Measurements from ENCODE around the gene TSPAN13.
"Not testable (repeated sequence)": the region's sequence is repeated elsewhere in the genome, so short reads cannot be mapped to it uniquely, and the experiment has no call there.

The TSPAN13 gene

DNA sequence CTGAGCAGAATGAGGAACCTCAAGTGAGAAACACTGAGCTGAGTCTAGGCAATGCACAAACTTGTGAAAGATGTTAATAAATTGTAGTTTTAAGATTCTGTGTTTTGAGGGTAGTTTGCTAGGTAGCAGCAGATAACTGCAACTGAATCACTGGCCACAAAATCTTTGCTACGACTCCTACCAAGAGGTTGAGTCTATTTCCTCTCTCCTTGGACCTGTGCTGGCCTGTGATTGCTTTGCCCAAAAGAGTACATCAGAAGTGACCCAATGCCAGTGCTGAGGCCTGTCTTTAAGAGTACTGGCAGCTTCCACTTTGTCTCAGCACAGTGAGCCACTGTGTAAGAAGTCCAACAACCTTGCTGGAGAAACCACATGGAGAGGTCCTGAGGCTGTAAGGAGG lies 11.9 kb upstream of the TSPAN13 start:
- DNase-seq: no peak

DNA sequence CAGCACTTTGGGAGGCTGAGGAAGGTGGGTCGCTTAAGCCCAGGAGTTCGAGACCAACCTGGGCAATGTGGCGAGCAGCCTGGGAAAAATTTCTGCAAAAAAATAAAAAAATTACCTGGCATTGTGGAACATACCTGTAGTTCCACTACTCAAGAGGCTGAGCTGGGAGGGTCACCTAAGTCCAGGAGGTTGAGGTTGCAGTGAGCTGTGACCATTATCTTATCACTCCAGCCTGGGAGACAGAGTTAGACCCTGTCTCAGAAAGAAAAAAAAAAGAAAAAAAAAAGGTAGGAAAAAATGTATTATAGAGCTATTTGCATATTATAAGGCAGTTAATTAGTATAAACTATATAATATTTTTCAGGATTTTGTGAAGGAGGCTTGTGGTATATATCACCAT lies 11.0 kb upstream of the TSPAN13 start:
- no peak for DNase-seq

DNA sequence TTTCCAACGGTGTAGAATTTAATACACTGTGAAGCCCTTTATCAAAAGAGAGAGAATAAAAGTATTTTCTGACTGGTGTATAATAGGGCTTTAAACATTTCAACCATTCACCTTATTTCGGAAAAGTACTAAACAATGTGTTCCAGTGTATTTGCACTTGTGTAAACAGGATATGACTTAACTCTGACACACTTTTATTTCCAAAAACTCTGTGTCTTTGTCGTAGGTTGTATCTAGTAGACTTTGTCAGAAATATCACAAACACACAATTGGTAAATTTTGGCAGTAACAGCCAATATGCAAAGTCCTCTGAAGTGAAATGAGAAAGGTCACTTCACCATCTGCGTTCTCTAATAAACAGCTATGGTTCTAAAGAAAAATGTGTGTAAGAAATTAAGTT lies 10.3 kb upstream of the TSPAN13 start:
- no peak for DNase-seq

DNA sequence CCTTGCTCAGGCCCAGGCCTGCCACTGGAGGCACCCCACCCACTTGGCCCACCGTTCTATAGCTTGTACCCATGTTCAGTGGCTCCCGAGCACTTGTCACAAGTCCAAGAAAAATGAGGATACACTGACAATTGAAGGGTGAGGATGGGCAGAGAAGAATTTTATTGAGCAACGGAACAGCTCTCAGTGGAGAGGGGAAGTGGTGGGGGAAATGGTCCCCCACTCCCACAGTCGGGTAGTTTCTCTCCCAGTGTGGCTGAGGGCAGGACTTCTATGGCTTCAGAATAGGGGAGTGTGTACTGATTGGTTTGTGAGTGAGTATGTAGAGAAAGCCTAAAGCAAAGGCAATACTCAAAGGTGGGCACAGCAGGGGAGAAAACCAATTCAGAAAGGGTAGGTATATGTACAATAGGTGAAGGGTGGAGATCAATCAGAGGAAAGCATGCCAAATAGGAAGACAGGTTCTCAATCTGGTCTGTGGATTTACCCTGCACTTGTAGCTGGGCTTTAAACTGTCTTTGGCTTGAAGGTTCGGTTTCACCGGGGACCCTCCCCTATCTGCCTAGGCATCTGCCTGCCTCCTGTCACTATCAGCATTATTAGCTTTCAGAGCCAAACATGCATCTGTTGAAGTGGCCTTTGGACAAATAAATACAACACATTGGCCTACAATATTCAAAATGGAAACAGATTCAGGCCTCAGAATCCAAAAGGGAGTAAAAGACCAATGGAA lies 8.9 kb upstream of the TSPAN13 start:
- no peak for DNase-seq

DNA sequence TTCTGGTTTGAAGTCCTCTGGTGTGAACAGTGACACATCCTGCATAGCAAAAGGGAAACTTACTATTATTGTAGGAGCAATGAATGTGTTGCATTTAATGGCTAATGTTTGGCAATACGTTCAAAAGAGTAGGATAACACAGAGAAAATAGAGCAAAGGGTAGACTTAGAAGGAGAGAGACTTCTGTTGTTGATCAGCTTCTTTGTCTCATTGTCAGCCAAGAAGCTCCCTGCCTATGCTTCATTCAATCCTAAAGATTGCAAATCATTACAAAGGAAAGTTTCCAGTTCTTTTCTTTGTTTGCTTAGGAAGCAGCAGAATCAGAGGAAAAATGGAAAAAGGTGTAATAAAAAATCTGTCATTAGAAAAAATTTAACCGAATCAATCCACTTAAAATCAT lies 7.9 kb upstream of the TSPAN13 start:
- DNase-seq: no peak

DNA sequence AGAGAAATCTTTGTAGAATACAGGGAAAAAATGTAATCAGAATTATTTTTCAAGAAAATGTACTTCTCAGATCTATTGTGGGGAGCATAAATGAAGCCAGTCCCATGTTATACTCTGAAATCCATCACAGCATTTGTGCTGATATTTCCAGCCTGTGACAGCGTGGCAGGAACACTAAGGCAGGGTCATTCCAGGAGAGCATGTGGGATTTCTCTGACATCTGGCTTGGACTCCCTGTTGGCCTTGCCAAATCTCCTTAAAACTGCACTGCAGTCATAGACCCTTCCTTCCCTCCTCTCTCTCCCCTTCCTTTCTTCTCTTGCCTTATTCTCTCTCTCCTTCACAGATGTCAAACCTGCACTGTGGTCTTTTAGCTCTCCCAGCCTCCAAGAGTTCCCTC lies 6.5 kb upstream of the TSPAN13 start:
- no peak for DNase-seq

DNA sequence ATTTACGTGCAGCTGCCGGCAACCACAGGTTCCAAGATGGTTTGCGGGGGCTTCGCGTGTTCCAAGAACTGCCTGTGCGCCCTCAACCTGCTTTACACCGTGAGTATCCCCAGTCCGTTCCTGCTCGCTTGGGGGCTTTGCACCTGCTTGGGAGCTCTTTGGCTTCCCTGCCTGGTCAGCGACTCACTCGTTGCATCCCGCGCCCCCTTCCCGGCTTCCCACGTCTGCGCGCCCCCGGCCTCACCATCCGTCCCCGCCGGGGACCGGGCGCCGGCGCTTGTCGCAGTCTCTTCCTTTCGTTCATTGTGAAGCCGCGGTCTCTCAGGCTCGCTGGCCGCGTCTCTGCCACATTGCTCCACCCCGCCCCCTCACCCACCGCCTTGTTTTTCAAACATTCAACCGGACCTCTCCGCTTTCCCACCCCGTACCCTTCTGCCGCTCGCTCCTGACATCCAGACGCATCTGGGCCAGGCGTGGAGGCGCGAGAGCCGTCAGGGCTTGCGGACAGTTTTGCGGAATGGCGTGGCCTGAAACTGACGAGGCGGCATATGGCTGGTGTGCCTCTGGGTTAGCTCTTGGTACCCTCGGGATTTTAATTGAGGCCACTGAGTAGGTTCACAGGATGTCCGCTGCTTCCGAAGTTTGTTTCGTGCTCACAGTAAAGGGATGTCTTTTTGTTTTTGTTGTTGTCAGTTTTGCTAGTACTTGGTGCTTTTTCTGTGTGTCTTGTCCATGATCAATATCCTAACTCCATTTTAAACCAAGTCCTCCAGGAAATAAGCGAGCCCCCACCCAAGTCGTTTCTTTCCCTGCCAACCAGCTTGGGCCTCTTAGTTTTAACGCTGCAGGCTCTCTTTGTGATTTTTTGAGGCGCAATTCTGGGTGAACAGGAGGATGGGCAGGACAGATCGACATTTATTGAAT lies 639 bp downstream of the TSPAN13 start:
- peak; percentile 81 for DNase-seq

DNA sequence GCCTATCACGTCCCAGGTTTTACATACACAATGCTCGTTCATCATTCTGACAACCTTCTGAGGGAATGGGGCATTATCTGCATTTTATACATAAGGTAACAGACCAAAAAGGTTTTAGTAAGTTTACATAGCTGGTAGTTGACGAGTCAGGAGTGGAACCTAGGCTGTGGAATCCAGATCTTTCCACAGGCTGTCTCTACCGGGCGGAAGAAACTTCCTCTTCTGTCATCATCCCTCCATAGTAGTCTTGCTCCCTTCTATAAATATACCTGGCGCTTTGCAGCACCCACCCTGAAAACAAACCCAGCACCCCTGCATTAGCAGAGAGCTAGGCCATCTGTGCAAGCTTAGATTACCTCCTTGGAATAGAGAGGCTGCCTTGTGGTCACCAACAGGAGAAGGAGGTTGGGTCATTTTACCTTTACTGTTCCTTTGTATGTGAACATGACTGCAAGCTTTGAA lies 1.3 kb downstream of the TSPAN13 start:
- DNase-seq: no peak

DNA sequence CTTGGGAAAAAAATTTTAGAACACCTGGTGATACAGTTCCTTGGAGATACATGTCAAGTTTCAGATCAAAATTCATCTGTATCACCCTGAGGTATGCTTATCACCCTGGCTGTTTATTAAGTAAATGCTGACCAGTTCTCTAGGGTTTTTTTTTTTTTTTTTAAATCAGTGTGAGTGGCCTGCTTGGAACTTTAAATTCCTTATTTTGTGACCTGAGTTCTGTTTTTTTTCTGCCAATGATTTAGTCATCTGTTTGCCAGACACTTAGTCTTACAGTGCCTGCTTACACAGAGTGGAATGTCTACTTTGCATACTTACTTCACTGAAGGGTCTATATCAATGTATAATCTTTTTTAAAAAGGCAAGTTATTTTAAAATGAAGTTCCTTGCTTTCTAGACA lies 1.8 kb downstream of the TSPAN13 start:
- DNase-seq: no peak

DNA sequence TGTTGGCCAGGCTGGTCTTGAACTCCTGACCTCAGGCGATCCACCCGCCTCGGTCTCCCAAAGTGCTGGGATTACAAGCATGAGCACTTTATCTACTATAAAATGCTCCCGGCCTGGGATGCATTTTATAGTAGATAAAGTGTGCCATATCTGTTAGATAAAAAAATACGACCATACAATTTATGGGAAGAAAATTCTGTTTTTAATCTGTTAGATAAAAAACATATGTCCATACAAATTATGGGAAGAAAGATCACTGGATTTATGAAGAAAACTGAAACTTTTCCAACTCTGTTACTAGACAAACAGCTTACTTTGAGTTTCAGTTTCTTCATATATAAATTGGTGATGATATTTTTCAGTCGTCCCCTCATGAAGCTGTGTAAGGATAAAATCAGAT lies 4.5 kb downstream of the TSPAN13 start:
- DNase-seq: no peak

DNA sequence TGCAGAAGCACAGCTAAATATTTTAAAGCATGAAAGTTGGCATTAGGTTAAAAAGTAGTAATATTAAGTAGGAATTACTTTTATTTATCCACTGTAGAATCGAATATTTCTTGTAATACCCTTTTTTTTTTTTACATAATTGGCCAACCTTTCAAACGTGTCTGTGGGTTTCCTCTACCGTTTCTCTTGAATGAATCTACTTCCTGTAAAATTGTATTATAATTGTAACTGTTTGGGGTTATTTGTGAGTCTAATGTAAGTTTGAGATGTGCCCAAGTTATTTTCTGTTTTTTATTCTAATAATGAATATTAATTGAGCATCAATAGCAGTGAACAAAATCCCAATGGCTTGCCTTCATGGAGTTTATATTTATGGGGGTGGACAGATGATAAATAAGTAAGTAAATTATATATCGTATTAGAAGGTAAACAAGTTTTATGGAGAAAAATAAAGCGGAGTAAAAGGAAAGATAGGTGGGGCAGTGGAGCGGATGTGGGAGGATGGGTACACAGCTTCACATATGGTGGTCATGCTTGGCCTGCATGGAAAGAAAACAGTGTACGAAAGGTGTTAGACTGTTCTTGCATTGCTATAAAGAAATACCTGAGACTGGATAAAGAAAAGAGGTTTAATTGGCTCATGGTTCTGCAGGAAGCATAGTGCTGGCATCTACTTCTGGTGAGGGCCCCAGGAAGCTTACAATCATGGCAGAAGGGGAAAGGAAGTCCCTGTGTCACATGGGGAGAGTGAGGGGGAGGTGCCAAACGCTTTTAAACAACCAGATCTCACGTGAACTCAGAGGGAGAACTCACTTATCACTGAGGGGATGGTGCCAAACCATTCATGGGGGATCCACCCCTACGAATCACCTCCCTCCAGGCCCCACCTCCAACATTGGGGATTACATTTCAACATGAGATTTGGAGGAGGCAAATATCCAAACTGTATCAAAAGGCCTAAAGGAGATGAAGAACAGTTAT lies 5.4 kb downstream of the TSPAN13 start:
- no peak for DNase-seq

DNA sequence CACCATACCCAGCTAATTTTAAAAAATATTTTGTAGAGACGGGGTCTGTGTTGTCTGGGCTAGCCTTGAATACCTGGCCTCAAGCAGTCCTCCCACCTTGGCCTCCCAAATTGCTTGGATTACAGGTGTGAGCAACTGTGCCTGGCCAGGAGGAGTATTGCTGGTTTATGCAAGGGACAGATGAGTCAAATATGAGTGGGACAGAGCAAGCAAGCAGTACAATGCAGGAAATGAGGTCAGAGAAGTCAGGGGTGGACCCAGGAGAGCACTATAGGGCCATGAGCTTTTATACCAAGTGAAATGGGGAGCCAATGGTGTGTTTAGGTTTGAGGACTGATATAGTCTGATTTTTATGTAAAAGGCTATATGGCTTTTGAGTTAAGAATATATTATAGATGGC lies 6.3 kb downstream of the TSPAN13 start:
- DNase-seq: no peak

DNA sequence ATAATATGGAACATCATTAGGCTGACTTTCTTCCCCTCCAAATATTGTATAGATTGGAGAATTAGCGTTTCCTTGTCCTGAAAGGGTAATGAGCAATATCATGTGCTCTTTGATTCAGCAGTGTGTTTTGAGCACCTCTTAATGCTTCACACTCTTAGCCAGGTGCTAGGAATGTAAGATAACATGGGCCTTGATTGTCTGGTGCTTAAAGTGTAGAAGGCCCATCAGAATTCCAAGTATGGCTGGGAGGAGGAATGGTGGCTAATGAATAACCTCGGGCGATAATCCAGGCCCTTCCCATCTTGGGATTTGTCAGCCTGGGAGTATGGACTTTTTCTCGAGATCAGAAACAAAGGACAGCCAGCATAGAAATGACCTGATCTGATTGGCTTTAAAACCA lies 8.6 kb downstream of the TSPAN13 start:
- DNase-seq: no peak

DNA sequence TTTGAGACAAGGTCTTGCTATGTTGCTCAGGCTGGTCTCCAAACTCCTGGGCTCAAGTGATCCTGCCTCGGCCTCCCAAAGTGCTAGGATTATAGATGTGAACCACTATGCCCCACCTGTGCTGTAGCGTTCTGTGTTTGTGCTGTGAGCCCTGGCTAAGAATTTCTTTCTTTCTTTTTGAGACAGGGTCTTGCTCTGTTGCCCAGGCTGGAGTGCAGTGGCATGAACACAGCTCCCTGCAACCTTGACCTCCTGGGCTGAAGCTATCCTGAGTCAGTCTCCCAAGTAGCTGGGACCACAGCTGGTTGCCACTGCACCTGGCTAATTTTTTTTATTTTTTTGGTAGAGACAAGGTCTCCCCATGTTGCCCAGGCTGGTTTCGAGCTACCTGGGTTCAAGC lies 11.4 kb downstream of the TSPAN13 start:
- no peak for DNase-seq

DNA sequence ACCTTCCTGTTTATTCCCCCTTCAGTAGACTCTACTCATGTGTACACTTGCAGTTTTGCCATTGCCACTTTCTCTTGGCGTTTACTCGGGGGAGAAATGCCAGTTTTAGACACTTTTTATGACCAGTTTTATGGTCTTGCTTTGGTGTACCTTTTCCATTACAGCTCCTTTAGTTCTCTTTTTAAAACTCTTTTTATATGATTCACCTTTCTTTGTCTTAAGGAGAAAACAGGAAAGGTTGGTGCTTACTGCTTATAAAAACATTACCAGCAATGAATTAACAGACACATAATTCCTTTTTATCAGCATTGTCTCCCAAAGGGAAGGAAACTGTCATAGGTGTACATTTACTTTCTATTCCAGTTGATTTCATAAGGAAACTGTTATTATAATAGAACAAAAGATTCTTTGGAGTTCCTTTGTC lies 11.9 kb downstream of the TSPAN13 start:
- no peak for DNase-seq

DNA sequence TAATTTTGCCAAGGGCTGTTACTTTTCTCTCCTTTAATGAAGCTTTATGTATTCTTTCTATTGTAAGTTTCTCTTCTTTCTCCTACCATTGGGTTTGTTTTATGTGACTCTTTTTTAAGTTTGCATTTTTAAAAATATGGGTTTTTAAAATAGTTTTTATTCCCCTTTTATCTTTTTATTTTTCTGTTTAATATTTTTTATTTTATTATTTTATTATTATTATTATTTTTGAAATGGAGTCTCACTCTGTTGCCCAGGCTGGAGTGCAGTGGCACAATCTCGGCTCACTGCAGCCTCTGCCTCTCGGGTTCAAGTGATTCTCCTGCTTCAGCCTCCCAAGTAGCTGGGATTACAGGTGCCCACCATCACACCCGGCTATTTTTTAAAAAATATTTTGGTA lies 16.4 kb downstream of the TSPAN13 start:
- DNase-seq: not testable (repeated sequence)

DNA sequence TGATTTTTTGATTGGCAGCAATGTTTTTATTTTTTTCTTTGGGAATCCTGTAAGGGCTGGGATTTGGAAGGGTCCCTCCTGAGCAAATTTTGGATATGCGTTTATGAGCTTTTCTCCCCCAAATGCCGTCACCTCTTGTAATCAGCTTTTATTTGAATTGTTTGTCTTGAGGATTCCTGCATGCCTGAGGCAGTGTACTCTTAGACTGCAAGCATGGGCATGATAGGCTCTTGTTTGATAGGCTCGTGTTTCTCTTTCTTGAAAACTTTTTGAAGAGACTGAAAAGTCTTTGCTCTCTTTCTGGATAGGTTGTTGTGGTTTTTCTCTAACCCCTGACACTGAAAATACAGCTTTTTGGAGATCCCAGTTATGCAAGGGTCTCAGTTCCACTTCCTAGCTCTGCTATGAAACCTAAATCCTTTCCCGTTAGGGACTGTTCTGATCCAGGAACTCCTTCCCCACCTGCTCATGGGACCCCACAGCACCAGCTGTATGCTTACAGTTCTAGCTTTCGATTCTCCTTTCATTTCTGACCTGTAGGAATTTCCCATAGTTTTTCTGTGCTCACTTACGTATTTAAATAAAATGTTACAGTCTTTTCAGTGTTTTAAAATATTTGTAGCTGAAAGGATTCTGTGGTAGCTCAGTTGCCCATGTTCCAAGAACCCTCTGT lies 17.2 kb downstream of the TSPAN13 start:
- no peak for DNase-seq

DNA sequence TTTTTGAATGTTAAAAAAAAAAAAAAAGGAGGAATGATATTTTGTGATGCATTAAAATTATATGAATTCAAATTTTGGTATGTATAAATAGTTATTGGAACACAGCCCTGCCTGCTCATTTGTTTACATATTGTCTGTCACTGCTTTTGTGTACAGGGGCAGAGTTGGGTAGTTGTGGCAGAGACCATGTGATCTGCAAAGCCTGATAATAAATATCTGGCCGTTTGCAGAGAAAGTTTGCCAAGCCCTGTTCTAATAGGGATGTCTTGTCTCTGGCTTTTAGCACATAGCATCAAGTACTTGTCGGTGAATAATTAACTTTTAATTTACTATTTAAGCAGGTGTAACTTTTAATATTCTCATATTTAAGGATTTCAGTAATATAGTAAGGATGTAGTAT lies 19.8 kb downstream of the TSPAN13 start:
- DNase-seq: no peak

DNA sequence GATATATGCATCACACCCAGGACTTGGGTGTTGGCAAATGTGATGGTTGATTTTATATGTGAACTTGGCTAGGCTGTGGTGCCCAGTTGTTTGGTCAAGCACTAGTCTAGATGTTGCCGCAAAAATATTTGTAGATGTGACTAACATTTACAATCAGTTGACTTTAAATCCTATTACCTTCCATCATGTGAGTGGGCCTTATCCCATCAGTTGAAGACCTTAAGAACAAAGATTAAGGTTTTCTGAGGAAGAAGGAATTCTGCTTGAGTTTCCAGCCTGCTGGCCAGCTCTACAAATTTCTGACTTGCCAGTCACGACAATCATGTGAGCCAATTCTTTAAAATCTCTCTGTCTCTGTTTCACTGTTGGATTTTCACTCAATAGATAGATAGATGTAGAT lies 20.3 kb downstream of the TSPAN13 start:
- no peak for DNase-seq

DNA sequence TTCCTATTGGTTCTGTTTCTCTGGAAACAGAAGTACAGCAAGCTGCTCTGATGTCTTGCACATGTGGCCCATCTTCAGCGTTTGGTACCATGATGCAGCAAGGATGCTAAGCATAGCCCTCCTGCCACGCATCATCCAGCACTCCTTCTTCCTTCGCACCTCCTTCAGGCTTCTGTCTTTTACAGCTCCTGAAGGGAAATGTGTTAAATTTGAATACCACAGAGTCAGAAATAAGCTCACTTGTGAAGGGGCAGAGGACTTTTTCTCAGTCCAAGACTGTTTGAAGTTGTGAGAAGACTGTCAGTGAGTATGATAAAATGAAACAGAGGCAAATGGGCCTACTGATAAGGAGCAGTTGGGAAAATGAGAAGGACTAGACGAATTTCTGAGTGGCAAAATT lies 20.7 kb downstream of the TSPAN13 start:
- no peak for DNase-seq

DNA sequence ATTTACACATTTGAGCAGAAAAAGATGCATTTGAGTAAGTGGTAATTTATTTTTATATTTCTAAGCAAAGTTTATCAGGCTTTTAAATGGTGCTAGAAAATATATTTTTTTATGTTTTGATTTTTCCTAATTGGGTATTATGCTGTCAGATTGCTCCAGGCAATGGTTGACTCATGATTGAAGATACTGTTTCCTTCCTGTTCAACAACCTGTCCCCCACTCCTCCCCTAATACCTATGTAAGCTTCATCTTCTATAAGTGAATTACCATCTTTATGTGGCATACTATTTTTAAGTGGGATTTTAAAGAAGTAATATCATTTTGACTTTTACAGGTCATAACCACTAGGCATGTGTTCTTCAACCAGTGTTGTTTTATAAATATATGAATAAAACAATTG lies 21.4 kb downstream of the TSPAN13 start:
- DNase-seq: no peak

DNA sequence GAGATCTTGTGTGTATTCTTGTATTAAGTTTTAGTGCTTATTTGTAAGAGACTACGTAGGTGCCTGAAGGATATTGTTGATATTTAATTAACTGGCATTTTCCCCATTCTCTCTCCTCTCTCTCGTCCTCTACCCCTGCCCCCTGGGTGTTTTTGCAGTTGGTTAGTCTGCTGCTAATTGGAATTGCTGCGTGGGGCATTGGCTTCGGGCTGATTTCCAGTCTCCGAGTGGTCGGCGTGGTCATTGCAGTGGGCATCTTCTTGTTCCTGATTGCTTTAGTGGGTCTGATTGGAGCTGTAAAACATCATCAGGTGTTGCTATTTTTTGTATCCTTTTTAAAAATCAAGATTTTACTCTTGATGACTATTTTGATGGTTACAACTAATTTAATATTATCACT lies 22.5 kb downstream of the TSPAN13 start:
- no peak for DNase-seq
